Mononuclear cell (primary cell): Measurements from ENCODE around the gene NRG3. TPM values are rescaled to one million over a fixed set of nuclear protein-coding genes. Genes with fewer than 3 reads are reported as not detected.

Source experiments
- H3K27me3 ChIP-seq: 2 replicates; pipeline ENCODE4 v1.6.0; 2011; ENCODE audit warnings: low read length, control low read depth; ENCODE audit not compliant: insufficient read depth
- H3K4me1 ChIP-seq: 2 replicates; pipeline ENCODE4 v1.5.1; 2011; ENCODE audit warnings: mild to moderate bottlenecking, low read length, control low read depth; ENCODE audit not compliant: insufficient read depth
- H3K4me3 ChIP-seq: 2 replicates; pipeline ENCODE4 v1.5.1; 2011; ENCODE audit warnings: mild to moderate bottlenecking, low read length, moderate library complexity
- H3K9me3 ChIP-seq: 2 replicates; pipeline ENCODE4 v1.5.1; 2011; ENCODE audit warnings: low read depth, mild to moderate bottlenecking, control low read depth, low read length
- total RNA-seq: library from RNA; depleted of rRNA; stranded (reverse); fragments of >200 nt; gene quantifications from one replicate; pipeline ENCODE4 v1.2.3, GENCODE V29; 2012

The NRG3 gene
- total RNA-seq, 1 donor, result not detected

DNA sequence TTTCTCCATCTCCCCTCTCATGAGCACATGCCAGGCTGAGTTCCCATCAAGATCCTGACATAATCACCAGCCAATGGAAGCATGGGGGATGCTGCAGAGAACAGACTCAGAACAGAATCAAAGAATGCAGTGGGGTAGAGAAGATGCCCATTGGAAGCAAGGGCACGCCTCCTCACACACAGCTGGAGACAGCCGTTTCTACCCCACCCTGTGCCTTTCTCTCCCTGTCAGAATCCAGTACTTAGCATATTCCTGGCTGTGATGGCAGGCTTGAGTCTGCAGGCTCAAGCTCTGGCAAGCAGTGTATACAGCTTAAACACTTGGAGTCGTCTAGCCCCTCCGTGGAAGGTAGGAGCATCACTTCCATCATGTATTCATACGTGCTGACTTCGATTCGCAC is 867.9 kb downstream of the NRG3 start:
- Histone ChIP-seq H3K27me3 (no peaks in the 10 kb centered on the region), H3K9me3 (no peaks in the 10 kb centered on the region), H3K4me3 (no peak overlapping the region), H3K4me1 (no peaks in the 10 kb centered on the region)

DNA sequence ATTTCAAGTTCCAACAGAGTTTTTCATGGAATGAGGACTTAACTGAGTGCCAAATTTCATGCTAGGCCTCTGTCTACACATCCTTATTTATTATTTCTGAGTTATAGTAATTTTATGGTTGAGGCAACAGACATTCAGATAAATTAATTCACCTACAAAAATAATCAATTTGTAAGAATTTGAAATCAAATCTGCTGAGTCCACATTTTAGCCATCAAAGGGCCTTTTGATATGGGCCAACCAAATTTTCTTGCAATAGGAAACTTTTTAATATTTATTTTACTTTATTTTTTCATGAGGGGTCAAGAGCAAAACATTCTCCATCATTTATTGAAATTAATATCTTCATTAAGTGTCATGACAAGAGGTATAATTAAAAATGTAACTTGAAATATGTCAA is 875.5 kb downstream of the NRG3 start:
- no peaks in the 10 kb centered on the region for H3K4me1 ChIP-seq
- no peaks in the 10 kb centered on the region for H3K9me3 ChIP-seq
- H3K27me3 ChIP-seq, result no peaks in the 10 kb centered on the region
- H3K4me3 ChIP-seq, result no peak overlapping the region

DNA sequence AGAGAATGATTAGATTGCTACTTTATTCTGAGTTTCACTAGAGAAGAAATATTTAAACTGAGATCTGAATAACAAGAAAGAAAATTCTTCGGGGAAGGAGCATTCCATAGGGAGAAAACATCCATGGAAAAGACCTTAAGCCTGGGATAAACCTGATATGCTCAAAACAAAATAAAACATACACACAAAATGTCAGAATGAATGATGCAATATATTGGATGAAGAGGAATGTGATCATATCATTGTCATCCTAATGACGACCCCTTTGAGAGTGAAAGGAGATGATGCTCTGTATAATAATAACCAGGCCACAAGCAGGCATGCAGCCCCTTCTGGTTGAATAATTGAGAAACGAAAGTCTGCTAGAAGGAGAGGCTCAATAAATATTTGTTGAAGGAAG is 882.4 kb downstream of the NRG3 start:
- Histone ChIP-seq H3K4me1 (no peaks in the 10 kb centered on the region), H3K4me3 (no peak overlapping the region), H3K9me3 (no peaks in the 10 kb centered on the region), H3K27me3 (no peaks in the 10 kb centered on the region)

DNA sequence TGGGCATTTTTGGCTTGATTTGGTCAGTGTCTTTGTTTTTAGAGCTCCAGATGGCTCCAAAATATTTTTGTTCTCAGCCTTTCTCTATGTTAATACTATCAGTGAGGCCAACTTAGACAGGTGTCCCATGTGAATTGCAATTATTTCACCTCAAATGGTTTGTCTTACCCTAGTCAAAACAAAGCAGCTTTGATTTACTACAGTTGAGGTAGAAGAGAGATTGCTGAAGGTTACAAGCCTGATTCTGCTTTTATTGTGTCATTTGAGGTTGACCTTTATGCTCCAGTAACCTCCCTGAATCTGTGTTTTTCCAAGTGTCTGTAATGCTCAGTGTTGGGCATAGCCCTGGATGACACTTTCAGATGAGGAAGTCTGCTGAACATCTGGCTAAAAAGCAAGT is 882.9 kb downstream of the NRG3 start:
- Histone ChIP-seq H3K4me3 (no peak overlapping the region), H3K27me3 (no peaks in the 10 kb centered on the region), H3K9me3 (no peaks in the 10 kb centered on the region), H3K4me1 (no peaks in the 10 kb centered on the region)

DNA sequence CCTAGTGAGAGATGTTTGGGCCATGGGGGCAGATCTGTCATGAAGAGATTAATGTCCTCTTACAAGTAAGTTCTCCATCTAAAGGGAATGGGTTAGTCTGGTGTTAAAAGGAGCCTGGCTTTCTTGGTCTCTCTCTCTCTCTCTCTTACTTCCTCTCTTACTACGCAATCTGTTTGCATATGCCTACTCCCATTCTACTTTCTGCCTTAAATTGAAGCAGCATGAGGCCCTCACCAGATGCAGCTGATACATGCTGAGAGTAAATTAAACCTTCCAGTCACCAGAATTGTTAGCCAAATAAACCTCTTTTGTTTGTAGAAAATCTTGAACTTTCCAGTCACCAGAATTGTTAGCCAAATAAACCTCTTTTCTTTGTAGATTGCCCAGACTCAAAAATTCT is 884.1 kb downstream of the NRG3 start:
- Histone ChIP-seq H3K4me3 (no peak overlapping the region), H3K27me3 (no peaks in the 10 kb centered on the region), H3K9me3 (no peaks in the 10 kb centered on the region), H3K4me1 (no peaks in the 10 kb centered on the region)

DNA sequence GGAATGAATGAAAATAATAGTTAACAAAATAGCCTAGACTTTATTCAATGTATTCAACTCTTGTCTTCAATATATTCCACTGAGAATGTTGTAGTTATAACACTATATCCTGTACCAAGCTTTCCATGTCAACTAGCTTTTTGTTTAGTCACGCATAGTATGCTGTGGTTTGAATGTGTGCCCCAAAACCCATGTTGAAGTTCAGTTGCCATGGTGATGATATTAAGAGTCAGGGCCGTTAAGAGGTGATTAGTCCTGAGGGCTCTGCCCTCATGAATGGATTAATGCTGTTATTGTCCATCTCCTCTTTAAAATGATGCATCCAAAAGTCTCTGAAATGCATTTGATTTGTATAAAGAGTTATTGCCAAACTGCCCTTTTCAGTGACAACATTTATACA is 887.6 kb downstream of the NRG3 start:
- H3K9me3 ChIP-seq, result no peaks in the 10 kb centered on the region
- no peaks in the 10 kb centered on the region for H3K27me3 ChIP-seq
- no peak overlapping the region for H3K4me3 ChIP-seq
- H3K4me1 ChIP-seq, result no peaks in the 10 kb centered on the region

DNA sequence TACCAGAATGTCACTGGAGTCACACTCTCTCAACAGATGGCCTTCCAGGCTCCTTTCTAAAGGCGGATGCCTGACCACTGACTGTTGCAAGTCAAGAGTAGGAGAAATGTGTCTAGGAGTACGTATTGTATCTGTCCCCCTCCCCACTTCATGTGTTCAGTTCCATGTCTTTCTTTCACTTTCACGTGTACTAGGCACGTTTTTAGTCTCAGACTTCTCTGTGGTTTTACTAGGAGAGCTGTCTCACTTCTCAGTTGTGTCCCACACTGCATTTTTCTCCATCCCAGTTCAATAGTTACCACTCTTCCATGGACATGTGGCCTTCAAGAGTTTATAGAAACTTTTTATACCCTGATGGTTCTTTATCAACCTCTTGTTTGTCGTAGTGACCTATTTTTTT is 893.0 kb downstream of the NRG3 start:
- Histone ChIP-seq H3K9me3 (no peaks in the 10 kb centered on the region), H3K27me3 (no peaks in the 10 kb centered on the region), H3K4me3 (no peak overlapping the region), H3K4me1 (no peaks in the 10 kb centered on the region)

DNA sequence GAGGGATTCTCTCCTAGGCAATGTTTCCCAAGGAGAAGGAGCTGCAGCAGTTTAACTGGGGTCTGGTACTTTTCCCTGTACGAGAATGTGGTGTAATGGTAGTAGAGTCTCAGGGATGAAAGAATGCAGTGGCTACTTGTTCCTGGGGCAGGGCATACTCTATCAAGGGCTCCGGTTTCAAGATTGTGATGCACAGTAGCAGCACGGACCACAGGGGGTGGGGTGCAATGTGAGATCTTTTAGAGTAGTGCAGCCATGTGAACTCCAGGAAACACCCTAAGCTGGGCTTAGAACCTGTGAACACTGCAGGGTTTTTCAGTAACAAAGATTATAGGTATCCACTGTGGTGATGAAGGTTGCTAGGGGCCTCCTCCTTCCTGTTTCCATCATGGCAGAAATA is 903.9 kb downstream of the NRG3 start:
- H3K9me3 ChIP-seq, result peaks cover 3% of the 10 kb centered on the region
- no peaks in the 10 kb centered on the region for H3K27me3 ChIP-seq
- H3K4me1 ChIP-seq, result no peaks in the 10 kb centered on the region
- H3K4me3 ChIP-seq, result no peak overlapping the region

DNA sequence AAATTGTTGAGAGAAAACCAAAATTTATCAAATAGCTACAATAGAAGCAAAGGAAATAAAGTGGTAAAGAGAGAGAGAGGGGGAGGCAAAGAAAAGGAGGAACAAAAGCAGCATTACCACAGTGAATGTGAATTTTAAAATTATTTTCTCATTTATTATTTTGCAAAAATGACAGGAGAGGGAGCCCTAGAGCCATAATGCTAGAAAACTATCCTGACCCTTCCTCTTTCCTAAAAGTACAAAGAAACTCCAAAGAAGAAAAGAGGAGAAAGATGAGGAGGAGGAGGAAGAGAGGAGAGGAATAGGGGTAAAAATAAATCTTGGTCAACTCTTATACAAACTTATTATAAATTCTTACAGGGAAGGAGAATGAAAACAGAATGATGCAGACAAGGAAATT is 921.5 kb downstream of the NRG3 start:
- H3K4me1 ChIP-seq, result no peaks in the 10 kb centered on the region
- H3K9me3 ChIP-seq, result no peaks in the 10 kb centered on the region
- no peak overlapping the region for H3K4me3 ChIP-seq
- H3K27me3 ChIP-seq, result no peaks in the 10 kb centered on the region

DNA sequence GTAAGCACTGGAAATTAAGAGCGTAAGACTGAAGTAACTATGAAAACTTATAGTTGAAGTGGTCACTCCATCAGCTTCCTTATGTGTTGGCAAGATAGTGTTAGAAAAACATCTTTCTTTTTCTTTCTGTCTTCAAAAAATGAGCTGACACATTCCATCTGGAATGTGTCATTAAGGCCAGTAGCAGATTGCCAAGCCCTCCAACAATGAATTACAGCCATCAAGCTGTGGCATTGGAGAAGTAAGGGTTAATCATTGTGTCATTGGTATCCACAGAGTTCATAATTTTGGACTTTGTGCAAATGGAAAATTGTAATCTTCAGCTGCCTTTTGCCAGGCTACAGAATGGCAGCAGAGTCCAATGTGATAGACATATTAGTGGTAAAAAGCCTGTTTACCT is 926.3 kb downstream of the NRG3 start:
- Histone ChIP-seq H3K4me1 (no peaks in the 10 kb centered on the region), H3K9me3 (no peaks in the 10 kb centered on the region), H3K4me3 (no peak overlapping the region), H3K27me3 (no peaks in the 10 kb centered on the region)

DNA sequence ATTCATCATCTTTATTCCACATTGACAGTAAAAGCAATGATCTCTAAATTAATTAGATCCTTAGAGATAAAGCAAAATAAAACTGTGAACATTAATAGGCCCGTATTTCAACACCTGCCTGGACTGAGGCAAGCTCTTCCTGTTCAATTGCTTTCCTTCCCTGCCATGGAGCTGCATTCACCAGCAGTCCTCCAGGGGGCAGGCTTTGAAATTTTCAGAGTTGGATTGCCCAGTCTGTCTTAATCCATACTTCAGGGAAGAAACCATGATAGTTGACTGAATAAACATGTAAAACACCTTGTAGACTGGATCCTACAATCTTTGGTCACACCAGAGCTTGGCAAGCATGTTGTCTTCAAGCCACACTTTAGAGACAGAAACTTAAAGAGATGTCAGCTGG is 936.6 kb downstream of the NRG3 start:
- H3K9me3 ChIP-seq, result no peaks in the 10 kb centered on the region
- no peaks in the 10 kb centered on the region for H3K4me1 ChIP-seq
- H3K27me3 ChIP-seq, result no peaks in the 10 kb centered on the region
- H3K4me3 ChIP-seq, result no peak overlapping the region

DNA sequence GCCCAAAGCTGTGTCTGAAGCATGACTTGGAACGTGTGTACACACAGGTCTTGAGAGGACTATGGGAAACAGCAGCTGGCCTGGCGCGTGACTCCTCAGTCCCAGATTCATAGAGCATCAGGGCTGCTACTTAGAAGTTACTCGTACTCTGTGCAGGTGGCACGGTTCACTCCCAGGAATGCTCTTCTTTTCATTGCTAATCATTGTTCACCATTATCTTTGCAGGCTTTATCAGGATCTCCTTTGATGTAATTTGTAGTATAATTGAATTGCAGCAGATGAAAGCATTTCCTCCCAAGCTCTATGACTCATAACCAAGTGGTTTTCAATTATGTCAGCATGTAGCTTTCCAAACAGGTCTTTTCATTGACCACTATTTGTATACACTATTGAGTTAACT is 938.9 kb downstream of the NRG3 start:
- Histone ChIP-seq H3K4me1 (no peaks in the 10 kb centered on the region), H3K9me3 (no peaks in the 10 kb centered on the region), H3K4me3 (no peak overlapping the region), H3K27me3 (no peaks in the 10 kb centered on the region)

DNA sequence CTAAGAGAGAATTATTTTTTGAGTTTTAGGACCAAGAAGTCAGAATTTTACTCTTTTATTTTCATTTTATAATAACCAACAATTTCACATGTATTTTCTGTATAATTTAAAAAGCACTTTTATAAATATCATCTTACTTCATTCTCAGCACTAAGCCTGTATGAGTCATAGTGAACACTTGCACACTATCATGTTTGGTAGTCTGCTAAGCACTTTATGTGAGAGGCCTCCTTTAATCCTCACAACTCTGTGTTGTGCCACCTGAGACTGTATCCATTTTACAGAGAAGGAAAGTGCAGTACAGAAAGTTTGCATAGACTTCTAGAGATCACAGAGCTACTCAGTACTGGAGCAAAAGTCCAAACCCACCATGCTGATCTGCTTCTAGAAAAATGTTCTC is 939.6 kb downstream of the NRG3 start:
- H3K9me3 ChIP-seq, result no peaks in the 10 kb centered on the region
- no peaks in the 10 kb centered on the region for H3K4me1 ChIP-seq
- H3K4me3 ChIP-seq, result no peak overlapping the region
- no peaks in the 10 kb centered on the region for H3K27me3 ChIP-seq

DNA sequence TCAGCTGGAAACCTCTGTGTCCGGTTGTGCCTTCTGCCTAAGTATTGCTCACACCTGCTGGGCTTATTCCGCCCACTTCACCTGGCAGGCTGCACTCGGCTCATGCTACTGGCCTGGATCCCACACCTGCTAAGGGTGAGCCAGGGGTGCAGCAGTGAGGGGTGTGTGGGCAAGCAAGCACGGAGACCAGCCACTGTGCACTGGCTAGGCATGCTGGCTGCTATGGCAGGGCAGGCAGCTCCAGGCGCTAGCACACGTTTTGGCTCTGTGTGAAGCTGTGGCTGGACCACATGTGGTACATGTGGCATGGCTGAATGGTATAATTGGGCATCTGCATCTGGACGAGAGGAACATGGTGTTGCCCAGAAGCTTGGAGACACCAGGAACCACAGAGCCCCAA is 940.7 kb downstream of the NRG3 start:
- no peaks in the 10 kb centered on the region for H3K27me3 ChIP-seq
- no peaks in the 10 kb centered on the region for H3K4me1 ChIP-seq
- H3K9me3 ChIP-seq, result no peaks in the 10 kb centered on the region
- H3K4me3 ChIP-seq, result no peak overlapping the region

DNA sequence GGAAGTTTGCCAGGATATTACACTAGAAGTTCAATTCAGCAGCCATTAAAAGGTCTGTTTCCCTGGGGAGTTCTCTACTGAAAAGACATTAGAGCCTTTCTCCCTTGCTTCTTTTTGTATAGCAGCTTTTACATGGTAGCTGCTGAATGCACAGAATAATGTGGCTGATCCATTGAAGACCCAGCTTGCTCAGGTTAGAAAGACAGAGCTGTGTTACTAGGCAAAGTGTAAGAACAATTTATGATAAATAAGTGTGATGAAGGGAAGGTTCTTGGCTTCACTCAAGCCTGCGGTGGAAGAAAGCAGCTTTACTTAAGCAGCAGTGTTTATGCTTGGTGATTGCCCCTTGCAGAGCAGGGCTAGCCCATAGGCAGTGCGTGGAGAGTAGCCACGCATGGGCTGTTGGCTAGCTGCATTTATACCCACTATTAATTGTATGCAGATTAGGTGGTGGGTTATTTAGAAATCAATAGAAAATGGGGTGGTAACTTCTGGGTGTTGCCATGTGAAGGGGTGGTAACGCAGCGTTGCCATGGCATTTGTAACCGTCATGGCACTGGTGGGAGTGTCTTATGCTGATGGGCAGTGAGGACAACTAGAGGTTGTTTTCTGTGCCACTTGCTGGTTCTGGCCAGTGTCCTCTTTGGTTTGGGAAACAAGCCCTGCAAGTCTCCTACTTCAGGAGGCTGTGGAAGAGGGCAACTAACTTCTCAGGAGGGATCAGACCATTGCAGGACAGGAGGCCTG is 942.9 kb downstream of the NRG3 start:
- Histone ChIP-seq H3K27me3 (no peaks in the 10 kb centered on the region), H3K4me1 (no peaks in the 10 kb centered on the region), H3K9me3 (no peaks in the 10 kb centered on the region), H3K4me3 (no peak overlapping the region)

DNA sequence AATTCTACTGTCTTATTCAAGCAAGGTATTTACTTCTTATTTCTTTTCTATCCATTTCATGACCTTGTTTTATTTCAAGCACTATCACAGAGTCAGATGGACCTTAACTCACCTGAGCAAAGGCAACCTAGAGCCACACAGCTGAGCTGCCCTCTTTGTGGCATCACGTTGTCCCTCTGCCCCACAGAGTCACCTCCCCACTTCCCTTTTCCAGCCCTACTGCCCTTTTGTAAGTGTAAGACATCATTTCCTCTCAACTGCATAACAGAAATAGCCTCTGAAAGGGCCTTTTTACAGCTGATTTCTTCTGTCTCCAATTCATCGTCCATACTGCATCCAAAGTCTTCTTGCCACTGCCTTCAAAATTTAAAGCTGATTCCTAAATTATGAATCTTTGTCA is 946.0 kb downstream of the NRG3 start:
- no peak overlapping the region for H3K4me3 ChIP-seq

More for the DNA sequence above, 946.0 kb downstream of the NRG3 start:
- Histone ChIP-seq H3K9me3 (no peaks in the 10 kb centered on the region), H3K4me1 (no peaks in the 10 kb centered on the region), H3K27me3 (no peaks in the 10 kb centered on the region)
